Esophagus mucosa (tissue), 1 donor: ENCODE measurements around the gene PRKCE. TPM values are rescaled to one million over a fixed set of nuclear protein-coding genes. Genes with fewer than 3 reads are reported as not detected.

Experiments
- ATAC-seq: fragments of 200-7000 bp; cut with Tn5 transposase; one replicate; pipeline ENCODE4 v1.9.1; 2020
- total RNA-seq: library from RNA; stranded (reverse); gene quantifications from one replicate; pipeline ENCODE4 v1.2.4, GENCODE V29; 2023
- donor health status: DM: yes; HTN: yes; CAD: no.

PRKCE gene
- total RNA-seq, 1 donor from 2014 or later: 13.1 TPM

GRCh38 chr2:45759310-45759851, 107.9 kb downstream of the PRKCE start:
- no peak for ATAC-seq

GRCh38 chr2:45761635-45762034, 110.2 kb downstream of the PRKCE start:
- no peak for ATAC-seq

DNA sequence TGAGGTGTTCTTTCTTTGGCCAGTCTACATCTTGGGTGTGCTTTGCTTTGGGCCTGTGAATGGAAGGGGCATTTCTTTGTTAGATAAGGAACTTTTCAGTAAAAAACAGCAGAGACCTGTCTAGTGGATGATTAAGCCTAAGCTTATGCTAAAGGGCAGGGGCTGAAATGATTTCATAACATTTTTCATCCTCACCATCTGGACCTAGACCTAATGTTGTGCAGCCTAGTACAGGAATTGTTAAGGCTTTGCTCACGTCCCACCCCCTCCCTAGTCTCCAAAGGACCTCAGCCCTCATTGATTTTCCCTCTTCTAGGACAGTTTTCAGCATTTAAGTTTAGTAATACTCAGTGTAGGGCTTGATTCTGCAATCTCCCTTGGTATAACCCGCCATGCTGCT, 111.8 kb downstream of the PRKCE start:
- no peak for ATAC-seq

- no peak for ATAC-seq
These were observed 112.3 kb downstream of the PRKCE start for GRCh38 chr2:45763797-45764196.

GRCh38 chr2:45765007-45765727, 113.7 kb downstream of the PRKCE start:
- ATAC-seq: no peak

DNA sequence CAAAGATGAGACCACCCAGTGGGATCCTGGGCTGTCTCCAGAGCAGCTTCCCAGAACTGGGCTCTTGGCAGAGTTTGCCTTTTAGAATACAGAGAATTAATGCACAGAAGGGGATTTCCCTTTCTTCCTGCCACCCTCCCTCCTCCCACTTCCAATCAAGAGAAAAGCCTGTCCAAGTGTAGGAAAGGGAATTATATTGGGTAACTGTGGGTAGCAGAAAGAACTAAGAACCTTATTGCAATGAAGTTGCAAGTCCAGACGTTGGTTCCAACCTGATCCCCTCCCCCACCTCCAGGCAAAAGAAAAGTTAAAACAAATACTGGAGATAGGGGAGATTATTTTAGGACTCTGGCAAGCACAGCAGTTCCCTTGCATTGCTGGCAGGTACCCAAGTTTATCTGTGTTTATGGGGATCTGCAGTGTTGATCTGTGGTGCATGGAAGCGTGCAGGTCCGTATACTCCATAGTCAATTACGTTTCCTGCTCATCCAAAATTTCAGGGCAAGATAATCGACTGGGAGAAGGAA, 114.3 kb downstream of the PRKCE start:
- no peak for ATAC-seq

GRCh38 chr2:45768208-45768607, 116.7 kb downstream of the PRKCE start:
- no peak for ATAC-seq

DNA sequence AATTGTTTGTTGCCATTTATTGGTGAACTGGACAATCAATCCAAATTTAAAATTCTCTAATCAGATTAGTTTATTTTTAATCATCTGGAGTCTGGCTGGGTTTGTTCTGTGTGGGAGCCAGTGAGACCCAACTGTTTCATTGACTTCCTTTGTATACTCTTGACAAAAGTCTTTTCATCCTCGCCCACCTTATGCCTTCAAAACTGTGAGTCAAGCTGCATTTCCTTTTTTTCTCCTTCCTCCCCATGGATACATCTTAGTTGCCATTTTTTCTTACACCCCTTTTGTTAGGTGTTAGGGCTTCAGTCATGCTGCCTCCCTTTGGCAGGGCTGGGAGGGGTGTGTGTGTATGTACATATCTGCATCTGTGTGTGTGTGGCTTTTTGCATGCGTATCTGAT, 117.6 kb downstream of the PRKCE start:
- no peak for ATAC-seq

DNA sequence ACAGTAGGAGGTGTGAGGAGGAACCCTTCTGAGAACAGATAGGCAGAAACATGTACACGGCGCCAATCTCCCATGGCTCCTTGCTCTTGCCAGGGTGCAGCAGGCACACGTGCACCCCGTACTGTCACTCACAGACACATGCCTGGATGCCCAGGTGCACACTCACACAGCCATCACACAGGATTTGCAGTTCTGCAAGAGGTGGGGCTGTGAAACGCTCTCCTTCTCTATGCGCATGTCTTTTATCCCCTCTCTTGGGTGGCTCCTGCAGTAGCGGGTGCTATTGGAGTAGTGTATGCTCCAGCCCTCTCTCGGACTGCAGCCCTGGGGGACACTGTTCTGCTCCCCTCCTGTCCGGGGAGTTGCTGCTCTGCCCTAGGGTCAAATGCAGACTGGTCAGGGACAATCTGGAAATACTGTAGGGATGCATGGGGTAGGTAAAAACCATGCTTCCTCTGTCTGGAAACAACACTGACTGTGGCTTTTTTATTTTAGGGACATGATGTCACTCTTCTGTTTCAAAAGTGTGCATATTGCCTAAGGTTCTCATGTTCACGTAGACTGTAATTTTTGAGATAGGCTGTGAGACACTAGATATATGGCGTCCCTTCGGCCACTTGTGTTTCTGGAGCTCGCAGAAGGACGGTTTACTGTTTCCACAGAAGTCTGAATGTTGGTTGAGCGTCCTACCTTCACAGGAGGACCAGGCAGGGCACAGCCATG, 118.5 kb downstream of the PRKCE start:
- no peak for ATAC-seq

GRCh38 chr2:45770811-45771210, 119.3 kb downstream of the PRKCE start:
- no peak for ATAC-seq

- peak; percentile 14 for ATAC-seq
These were observed 119.8 kb downstream of the PRKCE start for GRCh38 chr2:45771261-45771660.

- ATAC-seq: no peak
These were observed 120.6 kb downstream of the PRKCE start for GRCh38 chr2:45772038-45772437.

DNA sequence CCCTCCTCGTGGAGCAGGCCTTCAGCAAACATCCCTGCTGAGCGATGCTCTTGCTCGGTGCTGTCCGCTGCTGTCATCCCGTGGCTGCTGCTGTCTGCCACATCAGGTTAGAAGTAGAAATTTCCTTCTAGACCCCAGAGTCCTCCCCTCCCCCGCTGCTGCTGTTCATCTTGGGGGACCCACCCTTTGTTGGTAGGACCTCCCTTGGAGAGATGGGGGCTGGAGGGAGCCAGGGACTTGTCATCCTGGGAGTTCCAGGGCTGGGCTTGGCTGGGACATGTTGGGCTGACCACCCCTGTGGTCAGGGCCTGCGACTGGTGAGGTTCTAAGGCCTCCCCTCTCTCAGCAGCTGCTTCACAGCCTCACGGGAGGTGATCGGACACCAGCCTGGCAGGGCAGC, 122.4 kb downstream of the PRKCE start:
- no peak for ATAC-seq

GRCh38 chr2:45774688-45775244, 123.3 kb downstream of the PRKCE start:
- ATAC-seq: no peak

DNA sequence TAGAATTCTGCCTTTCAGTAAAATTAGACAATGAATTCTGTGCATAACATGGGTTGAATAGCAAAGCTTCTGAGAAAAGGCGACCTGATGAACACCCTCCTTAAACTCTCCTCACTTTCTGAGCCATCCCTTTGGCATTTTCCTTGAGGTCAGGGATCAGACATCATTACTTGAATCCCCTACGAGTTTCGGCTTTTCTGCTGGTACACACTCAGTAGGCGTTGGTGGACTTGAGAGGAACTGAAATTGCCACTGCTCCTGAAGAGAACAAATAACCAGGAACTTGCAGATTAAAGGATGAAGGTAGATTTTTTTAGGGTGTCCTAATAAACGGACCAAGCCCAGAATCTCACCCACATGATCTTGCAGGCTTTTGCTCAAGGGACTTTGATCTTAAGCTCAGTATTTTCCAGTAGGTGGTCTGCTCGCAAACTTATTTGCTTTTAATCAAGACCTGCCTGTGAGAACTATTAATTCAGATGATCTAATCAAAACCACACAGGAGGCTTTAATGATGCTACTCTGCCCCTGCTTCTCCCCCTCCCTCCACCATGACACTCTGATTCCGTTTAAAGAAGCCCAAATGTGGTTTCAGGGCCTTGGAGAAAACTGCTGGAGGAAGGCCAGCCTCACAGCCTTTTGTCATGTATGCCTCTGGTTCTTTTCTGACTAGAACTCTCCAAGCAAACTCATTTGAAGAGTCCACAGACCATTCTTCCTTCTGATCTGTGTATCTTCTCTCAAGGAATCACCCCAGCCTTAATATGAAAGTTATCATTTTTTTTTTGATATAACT, 124.9 kb downstream of the PRKCE start:
- ATAC-seq: no peak

- no peak for ATAC-seq
These were observed 126.7 kb downstream of the PRKCE start for GRCh38 chr2:45777996-45778719.

GRCh38 chr2:45778720-45779171, 127.3 kb downstream of the PRKCE start:
- peak; percentile 85 for ATAC-seq

DNA sequence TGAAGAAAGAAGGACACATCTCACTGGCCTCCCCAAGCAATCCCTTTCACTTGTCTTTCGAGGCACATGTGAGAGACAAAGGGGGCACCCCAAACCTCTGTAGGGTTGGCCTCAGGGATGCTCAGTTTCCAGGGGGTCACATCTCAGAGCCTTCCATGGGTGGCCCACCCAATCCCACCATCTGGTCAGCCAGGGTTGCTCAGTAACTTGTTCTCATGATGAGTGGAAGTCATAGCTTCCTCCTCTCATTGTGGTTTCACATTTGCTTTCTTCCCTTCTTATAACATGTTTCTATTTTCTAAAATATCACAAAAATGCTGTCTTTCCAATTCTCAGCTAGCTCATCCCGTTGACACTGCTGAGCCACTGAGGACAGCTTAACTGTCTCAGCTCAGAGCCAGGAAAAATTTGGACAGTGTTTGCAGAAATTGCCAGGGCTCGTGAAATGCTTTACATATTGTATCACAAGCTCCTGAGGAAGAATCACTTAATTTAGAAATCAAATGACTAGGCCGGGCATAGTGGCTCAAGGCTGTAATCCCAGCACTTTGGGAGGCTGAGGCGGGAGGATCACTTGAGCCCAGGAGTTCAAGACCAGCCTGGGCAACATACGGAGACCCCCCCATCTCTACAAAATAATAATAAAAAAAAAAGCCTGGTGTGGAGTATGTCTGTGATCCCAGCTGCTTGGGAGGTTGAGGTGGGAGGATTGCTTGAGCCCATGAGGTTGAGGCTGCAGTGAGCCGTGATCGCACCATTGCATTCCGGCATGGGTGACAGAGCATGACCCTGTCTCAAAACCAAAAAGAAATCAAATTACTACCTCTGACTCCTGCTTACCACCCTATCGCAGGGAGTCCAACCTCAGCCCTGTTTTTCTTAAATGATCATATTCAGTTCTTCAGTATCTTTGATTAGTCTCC, 129.3 kb downstream of the PRKCE start:
- ATAC-seq: no peak

DNA sequence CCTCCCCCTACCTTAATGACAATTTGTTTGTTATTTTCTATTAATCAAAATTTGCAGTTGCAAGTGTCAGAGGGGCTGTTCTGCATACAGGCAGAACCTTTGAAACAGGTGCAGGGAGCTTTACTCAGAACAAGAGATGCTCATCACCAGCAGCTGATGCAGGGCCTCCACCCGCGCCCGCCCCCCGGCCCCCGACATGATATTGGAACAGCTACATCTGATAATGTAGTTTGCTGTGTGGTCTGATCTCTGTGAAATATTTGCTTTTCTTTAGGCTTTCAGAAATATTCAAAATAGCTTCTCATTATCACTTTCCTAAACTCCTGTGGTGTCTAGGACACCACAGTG, 130.0 kb downstream of the PRKCE start:
- no peak for ATAC-seq

- no peak for ATAC-seq
These were observed 131.0 kb downstream of the PRKCE start for GRCh38 chr2:45782436-45782835.

- ATAC-seq: no peak
These were observed 131.5 kb downstream of the PRKCE start for GRCh38 chr2:45782986-45783385.
